HepG2 (cell line): ENCODE results near the gene WDR91. TPM values are rescaled to one million over a fixed set of nuclear protein-coding genes. Genes with fewer than 3 reads are reported as not detected.

Source experiments
- IKZF4 ChIP-seq: sonication (generic); formaldehyde crosslinking; IDR thresholded peaks from 2 replicates; pipeline ENCODE4 v1.5.1; 2020; ENCODE audit warnings: borderline replicate concordance, mild to moderate bottlenecking, low read depth, missing genetic modification reagents; ENCODE audit errors: not compliant biosample characterization
- KLF16 ChIP-seq, 2 experiments: sonication (generic) in 1 of 2; formaldehyde crosslinking in 1 of 2; IDR thresholded peaks; 2 replicates each; pipeline versions ENCODE4 v1.6.1 to v1.8.0; 2016 to 2023; ENCODE audit warnings: missing genetic modification reagents in 2 of 2, missing compliant biosample characterization in 1 of 2
- MBNL3 ChIP-seq: fragments of 250-450 bp; sonication (Bioruptor Pico); conservative IDR thresholded peaks from 2 replicates; pipeline ENCODE4 v1.8.0; 2022; ENCODE audit warnings: mild to moderate bottlenecking, inconsistent platforms
- MYNN ChIP-seq: sonication (generic); formaldehyde crosslinking; IDR thresholded peaks from 2 replicates; pipeline ENCODE4 v1.4.0; 2020; ENCODE audit warnings: mild to moderate bottlenecking, low read depth, missing genetic modification reagents
- POGK ChIP-seq: sonication (generic); formaldehyde crosslinking; conservative IDR thresholded peaks from 2 replicates; pipeline ENCODE4 v1.8.0; 2022; ENCODE audit warnings: mild to moderate bottlenecking, moderate library complexity, missing genetic modification reagents
- ZBTB21 ChIP-seq: sonication (generic); formaldehyde crosslinking; IDR thresholded peaks from 2 replicates; pipeline ENCODE4 v1.4.0; 2020; ENCODE audit warnings: missing genetic modification reagents
- ZBTB25 ChIP-seq: IDR thresholded peaks from 2 replicates; pipeline ENCODE4 v1.6.1; 2018; ENCODE audit warnings: missing genetic modification reagents
- ZEB1 ChIP-seq: IDR thresholded peaks from 2 replicates; pipeline ENCODE4 v1.6.1; 2012; ENCODE audit warnings: mild to moderate bottlenecking, low read depth, inconsistent platforms; ENCODE audit not compliant: insufficient replicate concordance
- ZNF354B ChIP-seq: sonication (generic); formaldehyde crosslinking; IDR thresholded peaks from 2 replicates; pipeline ENCODE4 v1.8.0; 2022; ENCODE audit warnings: mild to moderate bottlenecking, missing genetic modification reagents
- ZNF598 ChIP-seq: sonication (generic); formaldehyde crosslinking; IDR thresholded peaks from 2 replicates; pipeline ENCODE4 v1.5.1; 2020; ENCODE audit warnings: mild to moderate bottlenecking, missing genetic modification reagents, borderline replicate concordance
- ZNF619 ChIP-seq: sonication (generic); formaldehyde crosslinking; IDR thresholded peaks from 2 replicates; pipeline ENCODE4 v1.4.0; 2020; ENCODE audit warnings: mild to moderate bottlenecking, missing genetic modification reagents
- ZNF709 ChIP-seq: sonication (generic); formaldehyde crosslinking; IDR thresholded peaks from 2 replicates; pipeline ENCODE4 v1.5.0; 2020; ENCODE audit warnings: mild to moderate bottlenecking, missing genetic modification reagents
- polyA plus RNA-seq, 8 experiments: library from polyadenylated mRNA; depleted of rRNA in 3 of 8; stranded (reverse) in 7 of 8; unstranded in 1 of 8; fragments of >200 nt; fragmentation: Illumina TruSeq in 4 of 8; extraction: Trizol in 4 of 8; gene quantifications; 2 replicates each; pipeline versions ENCODE4 v1.2.1 to v1.2.3, GENCODE V29; 2011 to 2016; ENCODE audit warnings: low read depth in 4 of 8, missing spikeins in 1 of 8, mixed read lengths in 1 of 8; ENCODE audit not compliant: insufficient read depth in 1 of 8
- total RNA-seq, 5 experiments: library from RNA; depleted of rRNA; stranded (reverse); fragments of >200 nt; fragmentation: Illumina TruSeq; extraction: Trizol; gene quantifications; 2 replicates each; pipeline ENCODE4 v1.2.3, GENCODE V29; 2016; ENCODE audit warnings: low read depth in 1 of 5
- TF ChIP-seq, protein P1 (sequence below): sonication (generic); formaldehyde crosslinking; IDR thresholded peaks from 2 replicates; pipeline ENCODE4 v1.4.0; 2020; ENCODE audit warnings: missing genetic modification reagents, mild to moderate bottlenecking, borderline replicate concordance
- TF ChIP-seq, protein P2 (sequence below): sonication (generic); formaldehyde crosslinking; IDR thresholded peaks from 2 replicates; pipeline ENCODE4 v1.9.0; 2021; ENCODE audit warnings: missing genetic modification reagents, borderline replicate concordance

The WDR91 gene
- total and polyA plus RNA-seq, 2 of the 13 experiments (the other 11 are each of a cell fraction or from before 2014, with no cell fraction given): 11.6 to 12.1 TPM

DNA sequence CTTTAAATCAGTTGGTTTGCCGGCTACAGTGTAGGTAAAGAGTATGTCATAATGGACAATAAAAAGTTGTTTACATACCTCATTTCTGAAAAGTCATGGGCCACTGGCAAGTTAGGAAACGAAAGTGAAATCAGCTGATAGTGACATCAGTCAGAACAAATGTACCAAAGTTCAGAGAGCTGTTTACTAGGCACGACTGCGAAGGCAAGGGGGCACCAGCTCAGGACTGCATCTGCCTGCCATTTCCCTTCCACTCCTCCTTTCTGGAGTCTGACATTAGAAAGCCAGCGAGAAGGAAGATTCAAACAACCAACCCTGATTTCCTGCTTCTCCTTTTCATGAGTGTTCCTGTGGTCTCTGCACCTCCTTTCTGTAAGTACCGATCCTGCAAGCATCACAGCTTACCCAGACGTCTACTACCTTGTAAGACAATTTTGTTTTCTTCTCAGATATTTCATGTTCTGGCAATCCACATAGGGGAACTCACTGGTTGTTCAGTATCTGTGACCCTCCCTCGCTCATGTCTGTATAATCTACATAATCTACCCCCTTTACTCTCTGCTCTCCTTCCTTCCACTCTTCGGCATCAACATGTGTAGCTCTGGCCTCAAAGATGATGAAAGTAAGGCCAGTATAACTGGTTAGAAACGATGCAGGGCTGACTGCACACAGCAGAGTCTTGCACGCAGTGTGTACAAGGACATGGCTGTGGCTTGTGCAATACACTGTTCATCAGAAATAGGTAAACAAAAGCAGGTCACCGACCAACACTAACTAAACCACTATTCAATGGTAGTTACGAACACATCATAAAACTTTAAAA, 63.2 kb downstream of the WDR91 start, which contains the start of gene TMEM140 (continued):
- no peak for TF ChIP-seq MBNL3
- TF ChIP-seq IKZF4 (CRISPR knock-in tag): no peak
- TF ChIP-seq MYNN (CRISPR knock-in tag): no peak
- TF ChIP-seq ZNF354B (CRISPR knock-in tag): no peak
- peak; percentile 72 for TF ChIP-seq ZBTB21
- TF ChIP-seq ZNF619 (CRISPR knock-in tag): no peak
- TF ChIP-seq, protein P1, sequence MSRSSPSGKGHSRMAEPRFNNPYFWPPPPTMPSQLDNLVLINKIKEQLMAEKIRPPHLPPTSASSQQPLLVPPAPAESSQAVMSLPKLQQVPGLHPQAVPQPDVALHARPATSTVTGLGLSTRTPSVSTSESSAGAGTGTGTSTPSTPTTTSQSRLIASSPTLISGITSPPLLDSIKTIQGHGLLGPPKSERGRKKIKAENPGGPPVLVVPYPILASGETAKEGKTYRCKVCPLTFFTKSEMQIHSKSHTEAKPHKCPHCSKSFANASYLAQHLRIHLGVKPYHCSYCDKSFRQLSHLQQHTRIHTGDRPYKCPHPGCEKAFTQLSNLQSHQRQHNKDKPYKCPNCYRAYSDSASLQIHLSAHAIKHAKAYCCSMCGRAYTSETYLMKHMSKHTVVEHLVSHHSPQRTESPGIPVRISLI (CRISPR knock-in tag): peak; percentile 30; the same call in 1 of the 2 replicates
- TF ChIP-seq ZBTB25 (CRISPR knock-in tag): peak; percentile 32
- TF ChIP-seq ZNF598 (CRISPR knock-in tag): no peak
- TF ChIP-seq, protein P2, sequence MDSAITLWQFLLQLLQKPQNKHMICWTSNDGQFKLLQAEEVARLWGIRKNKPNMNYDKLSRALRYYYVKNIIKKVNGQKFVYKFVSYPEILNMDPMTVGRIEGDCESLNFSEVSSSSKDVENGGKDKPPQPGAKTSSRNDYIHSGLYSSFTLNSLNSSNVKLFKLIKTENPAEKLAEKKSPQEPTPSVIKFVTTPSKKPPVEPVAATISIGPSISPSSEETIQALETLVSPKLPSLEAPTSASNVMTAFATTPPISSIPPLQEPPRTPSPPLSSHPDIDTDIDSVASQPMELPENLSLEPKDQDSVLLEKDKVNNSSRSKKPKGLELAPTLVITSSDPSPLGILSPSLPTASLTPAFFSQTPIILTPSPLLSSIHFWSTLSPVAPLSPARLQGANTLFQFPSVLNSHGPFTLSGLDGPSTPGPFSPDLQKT (CRISPR knock-in tag): no peak
- TF ChIP-seq ZEB1: no peak
- no peak for TF ChIP-seq ZNF709 (CRISPR knock-in tag)
- 0 out of 2 replicates have a peak, but pooled peaks have one; percentile 19 for TF ChIP-seq POGK (CRISPR knock-in tag)
- TF ChIP-seq KLF16 (CRISPR knock-in tag; IDR thresholded peaks at IDR 0.05): peak in 1 of 2 experiments; percentile 73; a peak in 1 of 4 replicates
